Measurements from ENCODE around the gene BSX. TPM values are rescaled to one million over a fixed set of nuclear protein-coding genes. Genes with fewer than 3 reads are reported as not detected.

Gene BSX
- total RNA-seq, 1 experiment from 2014 or later = not detected

DNA sequence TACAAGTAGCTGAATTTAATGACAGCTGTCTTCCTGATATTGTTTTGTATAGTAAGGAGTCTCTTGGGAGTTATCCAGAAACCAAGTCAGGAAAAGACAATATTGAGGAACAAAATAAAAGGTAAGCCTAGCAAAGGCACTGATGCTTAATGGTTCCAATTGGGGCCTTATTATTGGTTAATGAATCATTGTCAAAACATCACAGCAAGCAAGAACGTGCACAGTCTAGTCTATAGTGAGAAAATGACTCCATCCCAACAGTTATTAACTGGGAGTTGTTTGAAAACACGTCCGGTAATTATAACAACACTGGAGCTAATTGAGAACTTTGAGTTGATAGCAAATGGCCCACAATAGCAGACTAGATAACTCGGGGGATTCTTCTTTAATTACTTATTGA lies 17.7 kb downstream of the BSX start:
- TF ChIP-seq, protein P1, sequence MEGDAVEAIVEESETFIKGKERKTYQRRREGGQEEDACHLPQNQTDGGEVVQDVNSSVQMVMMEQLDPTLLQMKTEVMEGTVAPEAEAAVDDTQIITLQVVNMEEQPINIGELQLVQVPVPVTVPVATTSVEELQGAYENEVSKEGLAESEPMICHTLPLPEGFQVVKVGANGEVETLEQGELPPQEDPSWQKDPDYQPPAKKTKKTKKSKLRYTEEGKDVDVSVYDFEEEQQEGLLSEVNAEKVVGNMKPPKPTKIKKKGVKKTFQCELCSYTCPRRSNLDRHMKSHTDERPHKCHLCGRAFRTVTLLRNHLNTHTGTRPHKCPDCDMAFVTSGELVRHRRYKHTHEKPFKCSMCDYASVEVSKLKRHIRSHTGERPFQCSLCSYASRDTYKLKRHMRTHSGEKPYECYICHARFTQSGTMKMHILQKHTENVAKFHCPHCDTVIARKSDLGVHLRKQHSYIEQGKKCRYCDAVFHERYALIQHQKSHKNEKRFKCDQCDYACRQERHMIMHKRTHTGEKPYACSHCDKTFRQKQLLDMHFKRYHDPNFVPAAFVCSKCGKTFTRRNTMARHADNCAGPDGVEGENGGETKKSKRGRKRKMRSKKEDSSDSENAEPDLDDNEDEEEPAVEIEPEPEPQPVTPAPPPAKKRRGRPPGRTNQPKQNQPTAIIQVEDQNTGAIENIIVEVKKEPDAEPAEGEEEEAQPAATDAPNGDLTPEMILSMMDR (conservative IDR thresholded peaks at IDR 0.05; ENCODE audit: low read depth, low read length) = no peak
- TF ChIP-seq EZH2 (IDR thresholded peaks at IDR 0.05; ENCODE audit: low read length, unreplicated experiment) (no peak), EZH2phosphoT487 (IDR thresholded peaks at IDR 0.05; ENCODE audit: borderline replicate concordance, low read length) (no peak)
- no TSS peak for BruUV-seq (replicated peaks)
- ATAC-seq (no peak), DNase-seq (no peak)
- H3K9me2 ChIP-seq (replicated peaks; ENCODE audit: low read length) = no peaks in the 10 kb centered on the region
- H2AFZ ChIP-seq (ENCODE audit: low read length) = no peak overlapping the region
- intact Hi-C loops (cut with micrococcal nuclease) = no loop called here
- H3K4me1 ChIP-seq (ENCODE audit: insufficient read depth, low read length) = no peaks in the 10 kb centered on the region
- H3K79me2 ChIP-seq (ENCODE audit: low read length) = no peaks in the 10 kb centered on the region
- H3K9me3 ChIP-seq (ENCODE audit: low read length) = no peaks in the 10 kb centered on the region
- H3K4me3 ChIP-seq (ENCODE audit: low read length) = no peak overlapping the region
- ChIA-PET CTCF (no interaction called here), POLR2A (ENCODE audit: unreplicated experiment) (no interaction called here)
- H3K36me3 ChIP-seq (ENCODE audit: low read depth, low read length) = no peaks in the 10 kb centered on the region
- no peak overlapping the region for H3K4me2 ChIP-seq (ENCODE audit: low read length)
- H3K9ac ChIP-seq (ENCODE audit: low read length) = no peak overlapping the region
- no peaks in the 10 kb centered on the region for H3F3A ChIP-seq (ENCODE audit: low read length, unreplicated experiment)
- no peaks in the 10 kb centered on the region for H4K20me1 ChIP-seq (ENCODE audit: low read length)
- no peak overlapping the region for H3K27ac ChIP-seq (ENCODE audit: low read length)
- H3K27me3 ChIP-seq (ENCODE audit: low read length) = peaks cover 62% of the 10 kb centered on the region

DNA sequence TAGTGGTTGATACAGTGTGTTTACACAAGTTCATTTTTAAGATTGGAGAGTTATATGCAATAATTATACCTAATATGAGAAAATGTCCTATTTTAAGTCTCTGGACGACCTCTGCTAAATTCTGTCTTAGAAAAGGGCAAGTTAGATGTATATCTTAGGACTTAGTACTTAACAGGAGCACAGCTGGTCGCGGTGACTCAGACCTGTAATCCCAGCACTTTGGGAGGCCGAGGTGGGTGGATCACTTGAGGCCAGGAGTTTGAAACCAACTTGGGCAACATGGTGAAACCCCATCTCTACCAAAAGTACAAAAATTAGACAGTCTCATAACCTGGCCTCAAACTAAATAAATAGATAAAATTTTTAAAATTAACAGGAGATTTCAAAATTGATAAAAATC lies 27.2 kb downstream of the BSX start:
- H3K9me2 ChIP-seq (replicated peaks; ENCODE audit: low read length) = no peaks in the 10 kb centered on the region
- no peaks in the 10 kb centered on the region for H3K36me3 ChIP-seq (ENCODE audit: low read depth, low read length)
- BruUV-seq (replicated peaks) = no TSS peak
- intact Hi-C loops (cut with micrococcal nuclease) = no loop called here
- ATAC-seq (no peak), DNase-seq (no peak)
- no peaks in the 10 kb centered on the region for H3K79me2 ChIP-seq (ENCODE audit: low read length)
- H3K27ac ChIP-seq (ENCODE audit: low read length) = no peak overlapping the region
- H3K4me3 ChIP-seq (ENCODE audit: low read length) = no peak overlapping the region
- H3K9me3 ChIP-seq (ENCODE audit: low read length) = no peaks in the 10 kb centered on the region
- TF ChIP-seq EZH2 (IDR thresholded peaks at IDR 0.05; ENCODE audit: low read length, unreplicated experiment) (no peak), EZH2phosphoT487 (IDR thresholded peaks at IDR 0.05; ENCODE audit: borderline replicate concordance, low read length) (no peak)
- TF ChIP-seq, protein P1 (conservative IDR thresholded peaks at IDR 0.05; ENCODE audit: low read depth, low read length) = no peak
- H3K27me3 ChIP-seq (ENCODE audit: low read length) = no peaks in the 10 kb centered on the region
- H3K4me2 ChIP-seq (ENCODE audit: low read length) = no peak overlapping the region
- CTCF ChIA-PET = no interaction called here
- POLR2A ChIA-PET (ENCODE audit: unreplicated experiment) = no interaction called here
- H2AFZ ChIP-seq (ENCODE audit: low read length) = no peak overlapping the region
- no peaks in the 10 kb centered on the region for H4K20me1 ChIP-seq (ENCODE audit: low read length)
- no peaks in the 10 kb centered on the region for H3K4me1 ChIP-seq (ENCODE audit: insufficient read depth, low read length)
- H3F3A ChIP-seq (ENCODE audit: low read length, unreplicated experiment) = no peaks in the 10 kb centered on the region
- no peak overlapping the region for H3K9ac ChIP-seq (ENCODE audit: low read length)

DNA sequence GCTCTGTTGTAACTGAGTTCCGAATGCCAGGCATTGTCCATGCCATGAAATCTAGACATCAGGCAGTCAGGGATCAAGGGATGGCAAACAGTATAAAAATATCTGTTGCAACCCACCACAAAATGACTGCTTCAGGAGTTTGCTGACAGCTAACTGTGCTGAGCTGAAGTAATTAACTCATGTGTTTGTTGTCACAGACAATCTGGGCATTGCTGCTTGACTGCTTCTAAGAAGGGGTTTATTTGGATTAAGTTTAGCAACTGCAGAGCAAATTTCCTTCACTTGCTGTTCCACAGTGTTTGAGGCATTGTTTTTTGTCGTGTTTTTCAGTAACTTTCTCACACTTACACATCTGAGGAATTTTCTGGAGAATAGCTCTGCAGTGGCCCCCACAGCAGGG lies 30.4 kb downstream of the BSX start:
- intact Hi-C loops (cut with micrococcal nuclease) = no loop called here
- Histone ChIP-seq H3F3A (ENCODE audit: low read length, unreplicated experiment) (no peaks in the 10 kb centered on the region), H3K4me2 (ENCODE audit: low read length) (no peak overlapping the region), H3K9me3 (ENCODE audit: low read length) (no peaks in the 10 kb centered on the region), H2AFZ (ENCODE audit: low read length) (no peak overlapping the region), H3K27me3 (ENCODE audit: low read length) (no peaks in the 10 kb centered on the region), H3K4me3 (ENCODE audit: low read length) (no peak overlapping the region), H3K9ac (ENCODE audit: low read length) (no peak overlapping the region), H3K9me2 (replicated peaks; ENCODE audit: low read length) (no peaks in the 10 kb centered on the region), H3K36me3 (ENCODE audit: low read depth, low read length) (no peaks in the 10 kb centered on the region), H3K27ac (ENCODE audit: low read length) (no peak overlapping the region), H3K79me2 (ENCODE audit: low read length) (no peaks in the 10 kb centered on the region), H3K4me1 (ENCODE audit: insufficient read depth, low read length) (no peaks in the 10 kb centered on the region), H4K20me1 (ENCODE audit: low read length) (no peaks in the 10 kb centered on the region)
- TF ChIP-seq EZH2 (IDR thresholded peaks at IDR 0.05; ENCODE audit: low read length, unreplicated experiment) (no peak), EZH2phosphoT487 (IDR thresholded peaks at IDR 0.05; ENCODE audit: borderline replicate concordance, low read length) (no peak)
- TF ChIP-seq, protein P1 (conservative IDR thresholded peaks at IDR 0.05; ENCODE audit: low read depth, low read length) = no peak
- no TSS peak for BruUV-seq (replicated peaks)
- DNase-seq (no peak), ATAC-seq (no peak)
- POLR2A ChIA-PET (ENCODE audit: unreplicated experiment) = no interaction called here
- CTCF ChIA-PET = no interaction called here
